A549 (cell line): ENCODE data around the gene GPATCH8. TPM values are rescaled to one million over a fixed set of nuclear protein-coding genes. Genes with fewer than 3 reads are reported as not detected.
A peak's percentile ranks its signal among the peaks of the same experiment; 100 is the strongest.
"Not testable (repeated sequence)": the region's sequence is repeated elsewhere in the genome, so short reads cannot be mapped to it uniquely, and the experiment has no call there.

Source experiments
- ATAC-seq, 2 experiments: fragments of 200-7000 bp in 1 of 2; fragments of >200 bp in 1 of 2; cut with Nextera tagmentation in 1 of 2; cut with Tn5 transposase in 1 of 2; 3 replicates each; pipeline versions ENCODE4 v1.8.0 to v1.9.1; 2018 to 2020; ENCODE audit warnings: mild to moderate bottlenecking in 1 of 2, moderate library complexity in 1 of 2
- CTCF ChIA-PET: fragments of 300-600 bp; sonication (Branson Sonifier 250); formaldehyde crosslinking; extraction: SDS; loops from one replicate; lab custom pipeline; 2021; ENCODE audit warnings: antibody characterized with exemption, inconsistent platforms; lab: Yijun Ruan, JAX
- POLR2A ChIA-PET: fragments of 350-600 bp; formaldehyde crosslinking; extraction: SDS; loops from one replicate; lab custom pipeline; 2021; ENCODE audit warnings: antibody characterized with exemption, inconsistent platforms; lab: Yijun Ruan, JAX
- DNase-seq, 2 experiments: peaks; one replicate each; pipeline versions ENCODE4 v3.0.0 to v3.0.0-alpha.2; 2011 to 2016; ENCODE audit warnings: low read depth in 1 of 2, low spot score in 1 of 2
- FAIRE-seq: peaks from 2 replicates; lab custom pipeline; 2011; peaks lifted over from hg19 to GRCh38; lab: Jason Lieb, UNC
- H3K27ac ChIP-seq, 2 experiments: fragments of >200 bp; sonication (Bioruptor Twin); formaldehyde crosslinking; 3 replicates each; pipeline ENCODE4 v1.5.1; 2016 to 2017
- H3K4me1 ChIP-seq: fragments of >200 bp; sonication (Bioruptor Twin); formaldehyde crosslinking; 3 replicates; pipeline ENCODE4 v1.6.1; 2016
- H3K4me2 ChIP-seq: fragments of >200 bp; sonication (Bioruptor Twin); formaldehyde crosslinking; 3 replicates; pipeline ENCODE4 v1.6.1; 2016
- H3K4me3 ChIP-seq: fragments of >200 bp; sonication (Bioruptor Twin); formaldehyde crosslinking; 3 replicates; pipeline ENCODE4 v1.5.1; 2016
- H3K9me3 ChIP-seq: fragments of >200 bp; sonication (Bioruptor Twin); formaldehyde crosslinking; 3 replicates; pipeline ENCODE4 v1.6.1; 2016
- CBX2 ChIP-seq: fragments of 200-600 bp; sonication (generic); IDR thresholded peaks from 2 replicates; pipeline ENCODE4 v1.6.1; 2016; ENCODE audit warnings: low read depth, mild to moderate bottlenecking, borderline replicate concordance
- CEBPB ChIP-seq, 2 experiments: fragments of >200 bp in 1 of 2; sonication (Bioruptor Twin) in 1 of 2; formaldehyde crosslinking in 1 of 2; IDR thresholded peaks; 2 replicates each; pipeline ENCODE4 v1.6.1; 2012 to 2016
- CHD2 ChIP-seq: fragments of 150-350 bp; IDR thresholded peaks from 2 replicates; pipeline ENCODE4 v1.6.1; 2014; ENCODE audit warnings: low read length; ENCODE audit not compliant: partially characterized antibody
- E2F6 ChIP-seq: IDR thresholded peaks from 2 replicates; pipeline ENCODE4 v1.6.1; 2012; ENCODE audit warnings: low read depth, borderline replicate concordance
- HOXB5 ChIP-seq: fragments of 250-450 bp; sonication (Bioruptor Pico); IDR thresholded peaks from 2 replicates; pipeline ENCODE4 v1.5.0; 2020; ENCODE audit warnings: mild to moderate bottlenecking, moderate library complexity
- JUN ChIP-seq, 2 experiments: fragments of >200 bp; sonication (Bioruptor Twin); formaldehyde crosslinking; IDR thresholded peaks; 2 replicates in 1 of 2; 3 replicates in 1 of 2; pipeline ENCODE4 v1.6.1; 2016 to 2017
- KDM5A ChIP-seq: fragments of 200-600 bp; sonication (generic); IDR thresholded peaks from 2 replicates; pipeline ENCODE4 v1.6.1; 2016; ENCODE audit warnings: antibody characterized with exemption, mild to moderate bottlenecking
- MAFK ChIP-seq: fragments of 450-650 bp; IDR thresholded peaks from 2 replicates; pipeline ENCODE4 v1.6.1; 2014; ENCODE audit not compliant: partially characterized antibody
- MAZ ChIP-seq: fragments of 150-350 bp; IDR thresholded peaks from 2 replicates; pipeline ENCODE4 v1.6.1; 2014; ENCODE audit warnings: antibody characterized with exemption, low read depth, low read length, borderline replicate concordance
- RAD21 ChIP-seq, 2 experiments: fragments of >200 bp in 1 of 2; sonication (Bioruptor Twin) in 1 of 2; formaldehyde crosslinking in 1 of 2; IDR thresholded peaks in 1 of 2; conservative IDR thresholded peaks in 1 of 2; 2 replicates in 1 of 2; 3 replicates in 1 of 2; pipeline ENCODE4 v1.6.1; 2012 to 2018; ENCODE audit warnings: inconsistent platforms in 1 of 2
- RCOR1 ChIP-seq: fragments of 150-350 bp; IDR thresholded peaks from 2 replicates; pipeline ENCODE4 v1.6.1; 2014; ENCODE audit warnings: antibody characterized with exemption, low read length, low read depth
- WGBS: methylation state at CpG from one replicate; pipeline ENCODE4 v1.1.6; 2017; ENCODE audit errors: missing lambda C conversion rate; 5-methylcytosine and 5-hydroxymethylcytosine counted together
- polyA plus RNA-seq, 4 experiments: library from polyadenylated mRNA; depleted of rRNA in 3 of 4; stranded (reverse); fragments of >200 nt; fragmentation: RNase III in 1 of 4; extraction: RNeasy Plus Mini Kit Qiagen cat#74134 plus additional on column Dnase treatment in 1 of 4; gene quantifications; 2 replicates in 3 of 4; 3 replicates in 1 of 4; pipeline ENCODE4 v1.2.3, GENCODE V29; 2011 to 2017
- TF ChIP-seq, protein P1 (sequence below): IDR thresholded peaks from 2 replicates; pipeline ENCODE4 v1.6.1; 2012
- TF ChIP-seq, protein P2 (sequence below): fragments of 250-450 bp; sonication (Bioruptor Pico); IDR thresholded peaks from 2 replicates; pipeline ENCODE4 v1.5.0; 2020; ENCODE audit warnings: low read depth, mild to moderate bottlenecking, moderate library complexity
- TF ChIP-seq, protein P3 (sequence below): IDR thresholded peaks from 2 replicates; pipeline ENCODE4 v1.6.1; 2012
- TF ChIP-seq, protein P4 (sequence below): fragments of >200 bp; sonication (Bioruptor Twin); formaldehyde crosslinking; IDR thresholded peaks from 2 replicates; pipeline ENCODE4 v1.6.1; 2016
- TF ChIP-seq, protein P5 (sequence below): fragments of >200 bp; sonication (Bioruptor Twin); formaldehyde crosslinking; IDR thresholded peaks from 3 replicates; pipeline ENCODE4 v1.6.1; 2016
- TF ChIP-seq, protein P6 (sequence below): fragments of 200-600 bp; sonication (generic); IDR thresholded peaks from 2 replicates; pipeline ENCODE4 v1.6.1; 2016; ENCODE audit warnings: antibody characterized with exemption, mild to moderate bottlenecking, moderate library complexity

GPATCH8 gene
- polyA plus RNA-seq, 2 of the 4 experiments (the other 2 are of a cell fraction) = 21.7 to 27.3 TPM

DNA sequence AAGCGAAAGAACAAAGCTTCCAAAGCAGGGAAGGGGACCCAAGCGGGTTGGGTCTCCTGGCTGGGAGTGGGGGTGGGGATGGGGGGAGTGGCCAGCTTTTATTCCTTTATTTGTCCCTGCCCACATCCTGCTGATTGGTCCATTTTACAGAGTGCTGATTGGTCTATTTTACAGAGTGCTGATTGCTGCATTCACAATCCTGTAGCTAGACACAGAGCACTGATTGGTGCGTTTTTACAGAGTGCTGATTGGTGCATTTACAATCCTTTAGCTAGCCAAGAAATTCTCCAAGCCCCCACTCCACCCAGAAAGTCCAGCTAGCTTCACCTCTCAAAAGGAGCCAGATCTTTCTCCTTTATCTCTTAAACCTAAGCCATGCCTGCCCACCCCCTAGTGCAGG, 34.7 kb upstream of the GPATCH8 start:
- H3K27ac ChIP-seq = peak overlapping the region; percentile 36 to 93; a peak in 5 of 6 replicates
- H3K4me3 ChIP-seq, H3K4me2 ChIP-seq, FAIRE-seq, DNase-seq, H3K9me3 ChIP-seq, ATAC-seq: not testable (repeated sequence)
- peaks cover 56% of the 10 kb centered on the region for H3K4me1 ChIP-seq
- CTCF ChIA-PET = interaction anchor here (0.8 to 11.1 kb wide), 8 partner anchors 15 to 135 kb away, joined by 3 to 324 read pairs (median 5); no protein-coding TSS in a partner anchor
- POLR2A ChIA-PET = interaction anchor here (0.6 to 0.9 kb wide), 3 partner anchors 15 to 765 kb away, joined by 4 to 8 read pairs (median 4); partner anchors contain the start of gene FZD2
- TF ChIP-seq MAFK = peak; percentile 29
- 95% methylated on average over 3 of the region's 3 CpGs for WGBS

DNA sequence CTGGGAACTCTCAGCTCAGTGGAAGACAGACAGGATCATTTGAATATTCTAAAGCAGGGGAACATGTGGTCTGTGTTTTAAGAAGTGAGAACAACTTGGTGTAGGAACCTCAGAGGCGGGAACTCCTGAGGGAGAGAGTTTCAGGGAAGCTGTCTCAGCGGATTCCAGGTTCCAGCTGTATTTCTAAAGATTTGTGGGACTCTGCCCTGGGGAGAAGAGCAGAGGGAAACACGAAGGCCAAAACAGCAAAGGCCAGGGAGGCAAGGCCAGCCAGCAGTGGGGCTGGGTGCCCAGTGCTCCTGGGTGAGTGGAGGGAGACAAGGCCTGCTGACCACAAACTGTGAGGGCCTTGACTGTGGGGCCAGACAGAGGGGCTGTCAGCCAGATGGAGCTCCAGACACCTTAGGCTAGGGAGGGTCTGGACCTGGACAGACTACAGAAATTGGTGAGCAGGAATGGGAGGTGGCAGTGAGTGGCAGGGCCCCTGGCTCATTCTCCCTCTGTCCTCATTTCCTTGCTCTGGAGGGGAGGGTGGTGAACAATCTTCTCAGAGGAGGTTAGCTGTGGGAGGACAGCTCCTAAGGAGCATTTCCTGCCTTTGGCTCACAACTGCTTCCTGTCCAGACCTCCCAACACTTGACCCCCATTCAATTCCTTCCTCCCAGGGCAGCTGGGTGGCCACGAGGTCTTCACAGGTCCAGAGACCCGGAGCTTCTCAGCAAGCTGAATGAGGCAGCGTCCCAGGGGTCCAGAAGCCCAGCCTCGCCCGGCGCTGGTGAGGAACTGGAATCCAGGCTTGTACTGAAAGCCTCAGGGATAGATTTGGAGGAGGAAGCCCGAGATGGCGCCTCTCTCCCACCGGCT, 33.1 kb upstream of the GPATCH8 start:
- ATAC-seq = peak; percentile 7 to 16; a peak in 4 of 6 replicates
- no peak for DNase-seq
- H3K9me3 ChIP-seq = no peaks in the 10 kb centered on the region
- H3K4me1 ChIP-seq = peaks cover 40% of the 10 kb centered on the region
- POLR2A ChIA-PET = interaction anchor here (1.4 to 5.2 kb wide), 3 partner anchors 18 to 51 kb away, joined by 4 to 41 read pairs (median 5); partner anchors contain the start of gene FZD2
- no peak for FAIRE-seq
- TF ChIP-seq E2F6 (peak; percentile 76; the same call in 1 of the 2 replicates), KDM5A (no peak)
- TF ChIP-seq, protein P1, sequence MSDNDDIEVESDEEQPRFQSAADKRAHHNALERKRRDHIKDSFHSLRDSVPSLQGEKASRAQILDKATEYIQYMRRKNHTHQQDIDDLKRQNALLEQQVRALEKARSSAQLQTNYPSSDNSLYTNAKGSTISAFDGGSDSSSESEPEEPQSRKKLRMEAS = peak; percentile 49; the same call in 1 of the 2 replicates
- H3K27ac ChIP-seq = peak overlapping the region; percentile 92 to 93
- H3K4me2 ChIP-seq = peak overlapping the region; percentile 0; the same call in 1 of the 3 replicates
- H3K4me3 ChIP-seq = no peak overlapping the region
- CTCF ChIA-PET = interaction anchor here (0.7 to 11.1 kb wide), 20 partner anchors 8 to 151 kb away, joined by 3 to 324 read pairs (median 4); partner anchors contain the start of genes FZD2 and MEIOC
- WGBS = 91% methylated on average over 12 of the region's 12 CpGs

GRCh38 chr17:44533533-44534246, 30.5 kb upstream of the GPATCH8 start:
- CTCF ChIA-PET = interaction anchor here (0.5 to 11.1 kb wide), 69 partner anchors 11 to 450 kb away, joined by 3 to 324 read pairs (median 6); partner anchors contain the start of genes CCDC43, FAM171A2, FZD2 and GPATCH8
- H3K4me3 ChIP-seq = no peak overlapping the region
- H3K4me1 ChIP-seq = peaks cover 37% of the 10 kb centered on the region
- no peaks in the 10 kb centered on the region for H3K9me3 ChIP-seq
- H3K27ac ChIP-seq = peak overlapping the region; percentile 92 to 93
- DNase-seq (peak; percentile 93 to 99), FAIRE-seq (peak; percentile 94), ATAC-seq (peak; percentile 91 to 95)
- peak overlapping the region; percentile 66 for H3K4me2 ChIP-seq
- 8% methylated on average over 21 of the region's 21 CpGs for WGBS
- POLR2A ChIA-PET = interaction anchor here (0.6 to 5.2 kb wide), 6 partner anchors 10 to 75 kb away, joined by 3 to 41 read pairs (median 6); partner anchors contain the start of gene FZD2
- TF ChIP-seq E2F6 (peak; percentile 91), RAD21 (conservative IDR thresholded peaks at IDR 0.05 in 1 of 2, IDR thresholded peaks at IDR 0.05 in 1 of 2) (peak; percentile 100), RCOR1 (no peak), JUN (IDR thresholded peaks at IDR 0.05) (peak; percentile 33 to 68; a peak in 2 of 5 replicates), CEBPB (IDR thresholded peaks at IDR 0.05) (no peak; a peak in 1 of 4 replicates), HOXB5 (CRISPR knock-in tag) (0 out of 2 replicates have a peak, but pooled peaks have one; percentile 46), CHD2 (peak; percentile 51), CBX2 (no peak), MAZ (peak; percentile 76; the same call in 1 of the 2 replicates)
- TF ChIP-seq, protein P2, sequence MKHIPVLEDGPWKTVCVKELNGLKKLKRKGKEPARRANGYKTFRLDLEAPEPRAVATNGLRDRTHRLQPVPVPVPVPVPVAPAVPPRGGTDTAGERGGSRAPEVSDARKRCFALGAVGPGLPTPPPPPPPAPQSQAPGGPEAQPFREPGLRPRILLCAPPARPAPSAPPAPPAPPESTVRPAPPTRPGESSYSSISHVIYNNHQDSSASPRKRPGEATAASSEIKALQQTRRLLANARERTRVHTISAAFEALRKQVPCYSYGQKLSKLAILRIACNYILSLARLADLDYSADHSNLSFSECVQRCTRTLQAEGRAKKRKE (CRISPR knock-in tag) = no peak
- TF ChIP-seq, protein P3, sequence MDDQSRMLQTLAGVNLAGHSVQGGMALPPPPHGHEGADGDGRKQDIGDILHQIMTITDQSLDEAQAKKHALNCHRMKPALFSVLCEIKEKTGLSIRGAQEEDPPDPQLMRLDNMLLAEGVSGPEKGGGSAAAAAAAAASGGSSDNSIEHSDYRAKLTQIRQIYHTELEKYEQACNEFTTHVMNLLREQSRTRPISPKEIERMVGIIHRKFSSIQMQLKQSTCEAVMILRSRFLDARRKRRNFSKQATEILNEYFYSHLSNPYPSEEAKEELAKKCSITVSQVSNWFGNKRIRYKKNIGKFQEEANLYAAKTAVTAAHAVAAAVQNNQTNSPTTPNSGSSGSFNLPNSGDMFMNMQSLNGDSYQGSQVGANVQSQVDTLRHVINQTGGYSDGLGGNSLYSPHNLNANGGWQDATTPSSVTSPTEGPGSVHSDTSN = no peak
- TF ChIP-seq, protein P4, sequence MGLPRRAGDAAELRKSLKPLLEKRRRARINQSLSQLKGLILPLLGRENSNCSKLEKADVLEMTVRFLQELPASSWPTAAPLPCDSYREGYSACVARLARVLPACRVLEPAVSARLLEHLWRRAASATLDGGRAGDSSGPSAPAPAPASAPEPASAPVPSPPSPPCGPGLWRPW = no peak
- TF ChIP-seq, protein P5, sequence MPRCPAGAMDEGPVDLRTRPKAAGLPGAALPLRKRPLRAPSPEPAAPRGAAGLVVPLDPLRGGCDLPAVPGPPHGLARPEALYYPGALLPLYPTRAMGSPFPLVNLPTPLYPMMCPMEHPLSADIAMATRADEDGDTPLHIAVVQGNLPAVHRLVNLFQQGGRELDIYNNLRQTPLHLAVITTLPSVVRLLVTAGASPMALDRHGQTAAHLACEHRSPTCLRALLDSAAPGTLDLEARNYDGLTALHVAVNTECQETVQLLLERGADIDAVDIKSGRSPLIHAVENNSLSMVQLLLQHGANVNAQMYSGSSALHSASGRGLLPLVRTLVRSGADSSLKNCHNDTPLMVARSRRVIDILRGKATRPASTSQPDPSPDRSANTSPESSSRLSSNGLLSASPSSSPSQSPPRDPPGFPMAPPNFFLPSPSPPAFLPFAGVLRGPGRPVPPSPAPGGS = 0 out of 3 replicates have a peak, but pooled peaks have one; percentile 26
- TF ChIP-seq, protein P6, sequence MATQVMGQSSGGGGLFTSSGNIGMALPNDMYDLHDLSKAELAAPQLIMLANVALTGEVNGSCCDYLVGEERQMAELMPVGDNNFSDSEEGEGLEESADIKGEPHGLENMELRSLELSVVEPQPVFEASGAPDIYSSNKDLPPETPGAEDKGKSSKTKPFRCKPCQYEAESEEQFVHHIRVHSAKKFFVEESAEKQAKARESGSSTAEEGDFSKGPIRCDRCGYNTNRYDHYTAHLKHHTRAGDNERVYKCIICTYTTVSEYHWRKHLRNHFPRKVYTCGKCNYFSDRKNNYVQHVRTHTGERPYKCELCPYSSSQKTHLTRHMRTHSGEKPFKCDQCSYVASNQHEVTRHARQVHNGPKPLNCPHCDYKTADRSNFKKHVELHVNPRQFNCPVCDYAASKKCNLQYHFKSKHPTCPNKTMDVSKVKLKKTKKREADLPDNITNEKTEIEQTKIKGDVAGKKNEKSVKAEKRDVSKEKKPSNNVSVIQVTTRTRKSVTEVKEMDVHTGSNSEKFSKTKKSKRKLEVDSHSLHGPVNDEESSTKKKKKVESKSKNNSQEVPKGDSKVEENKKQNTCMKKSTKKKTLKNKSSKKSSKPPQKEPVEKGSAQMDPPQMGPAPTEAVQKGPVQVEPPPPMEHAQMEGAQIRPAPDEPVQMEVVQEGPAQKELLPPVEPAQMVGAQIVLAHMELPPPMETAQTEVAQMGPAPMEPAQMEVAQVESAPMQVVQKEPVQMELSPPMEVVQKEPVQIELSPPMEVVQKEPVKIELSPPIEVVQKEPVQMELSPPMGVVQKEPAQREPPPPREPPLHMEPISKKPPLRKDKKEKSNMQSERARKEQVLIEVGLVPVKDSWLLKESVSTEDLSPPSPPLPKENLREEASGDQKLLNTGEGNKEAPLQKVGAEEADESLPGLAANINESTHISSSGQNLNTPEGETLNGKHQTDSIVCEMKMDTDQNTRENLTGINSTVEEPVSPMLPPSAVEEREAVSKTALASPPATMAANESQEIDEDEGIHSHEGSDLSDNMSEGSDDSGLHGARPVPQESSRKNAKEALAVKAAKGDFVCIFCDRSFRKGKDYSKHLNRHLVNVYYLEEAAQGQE = no peak
